Activated CD4-positive, alpha-beta T cell treated with anti-CD3 and anti-CD28 coated beads, Interleukin-2, amount 50 U/mL, for 1 hour (primary cell): ENCODE results near the gene IER3.
"Not testable (repeated sequence)": the region's sequence is repeated elsewhere in the genome, so short reads cannot be mapped to it uniquely, and the experiment has no call there.

Source experiments
- DNase-seq: peaks from one replicate; pipeline ENCODE4 v3.0.0-alpha.2; 2020

The IER3 gene

DNA sequence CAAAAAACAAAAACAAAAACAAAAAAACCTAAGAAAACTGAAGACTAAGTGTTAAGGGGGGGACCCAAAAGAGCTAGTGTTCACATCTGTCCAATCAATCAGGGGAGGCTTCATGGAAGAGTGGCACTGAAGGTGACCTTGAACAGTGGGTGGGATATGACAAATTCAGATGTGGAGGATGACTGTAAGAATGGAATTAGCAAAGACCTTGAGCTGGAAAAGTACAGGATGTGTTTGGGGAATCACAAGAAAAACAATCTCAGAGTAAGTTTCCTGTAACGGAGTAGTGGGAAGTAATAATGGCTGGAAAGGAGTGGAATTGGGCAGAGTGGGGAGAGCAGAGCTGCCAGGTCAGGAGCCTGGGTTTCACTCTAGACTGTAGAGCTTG, 2.9 kb upstream of the IER3 start:
- DNase-seq = no peak

GRCh38 chr6:30743099-30744053, 971 bp downstream of the IER3 start:
- DNase-seq = no peak

DNA sequence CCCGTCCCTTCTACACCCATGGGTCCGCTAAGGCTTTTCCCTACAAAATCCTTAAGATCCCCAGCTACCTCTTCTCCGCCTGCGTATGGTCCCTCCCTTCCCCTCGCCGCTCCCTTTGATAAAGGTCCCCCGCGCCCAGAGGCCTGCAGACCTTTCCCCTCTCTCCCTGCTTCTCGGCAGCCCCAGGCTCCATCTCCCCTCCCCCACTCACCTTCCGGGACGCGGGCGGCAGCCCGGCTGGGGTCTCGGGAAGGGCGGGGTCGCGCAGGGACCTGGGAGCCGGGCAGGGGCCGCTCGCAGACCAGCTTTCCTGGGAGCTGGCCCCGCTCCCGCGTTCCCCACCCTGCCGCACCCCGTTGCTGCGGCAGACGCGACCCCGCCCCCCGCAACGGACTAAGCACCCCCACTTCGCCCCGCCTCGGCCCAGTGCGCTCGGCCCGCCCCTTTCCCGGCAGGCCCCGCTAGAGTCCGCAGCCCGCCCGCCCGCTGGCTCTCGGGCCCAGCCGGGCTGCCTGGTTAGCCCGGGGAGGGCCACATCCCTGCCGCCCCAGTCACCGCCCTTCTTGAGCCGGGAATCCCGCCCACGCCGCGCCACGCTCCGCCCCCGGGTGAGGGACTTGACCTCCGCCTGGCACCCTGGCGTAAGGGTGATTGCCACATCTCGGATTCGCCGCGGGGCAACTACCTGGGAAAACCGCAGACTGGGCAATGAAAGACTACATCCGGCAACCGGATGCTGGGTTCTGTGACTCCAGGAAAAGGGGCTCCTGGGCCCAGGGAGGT, 1.8 kb downstream of the IER3 start, which contains the start of gene FLOT1:
FLOT1 (minus strand) TSS at position 372 of the 783 bp plus-strand sequence. CDS start 498 bp downstream, outside the sequence.
- peak; percentile 76 for DNase-seq

DNA sequence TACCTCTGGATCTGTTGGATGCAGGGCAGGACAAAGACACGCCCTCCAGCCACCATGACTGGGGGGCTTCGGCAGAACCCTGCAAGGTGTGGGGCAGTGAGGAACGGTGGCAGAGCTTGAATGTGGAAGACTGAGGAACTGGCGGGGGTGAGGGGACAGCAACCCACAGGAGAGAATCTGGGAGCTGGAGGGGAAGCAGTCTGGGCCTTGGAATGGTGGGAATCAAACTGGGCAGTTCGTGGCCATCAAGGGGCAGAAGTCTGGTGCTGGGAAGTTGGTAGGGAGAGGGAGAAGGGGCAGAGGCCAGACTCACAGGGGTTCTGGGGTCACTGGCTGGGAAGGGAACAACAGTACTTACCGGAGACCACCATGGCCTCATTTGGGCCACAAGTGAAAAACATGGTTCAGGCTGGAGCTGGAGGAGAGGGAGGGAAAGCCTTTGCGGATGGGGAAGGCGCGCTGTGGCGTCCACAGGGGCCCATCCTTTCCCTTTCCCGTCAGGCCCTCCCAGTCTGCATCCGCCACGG, 2.5 kb downstream of the IER3 start:
- DNase-seq = no peak

DNA sequence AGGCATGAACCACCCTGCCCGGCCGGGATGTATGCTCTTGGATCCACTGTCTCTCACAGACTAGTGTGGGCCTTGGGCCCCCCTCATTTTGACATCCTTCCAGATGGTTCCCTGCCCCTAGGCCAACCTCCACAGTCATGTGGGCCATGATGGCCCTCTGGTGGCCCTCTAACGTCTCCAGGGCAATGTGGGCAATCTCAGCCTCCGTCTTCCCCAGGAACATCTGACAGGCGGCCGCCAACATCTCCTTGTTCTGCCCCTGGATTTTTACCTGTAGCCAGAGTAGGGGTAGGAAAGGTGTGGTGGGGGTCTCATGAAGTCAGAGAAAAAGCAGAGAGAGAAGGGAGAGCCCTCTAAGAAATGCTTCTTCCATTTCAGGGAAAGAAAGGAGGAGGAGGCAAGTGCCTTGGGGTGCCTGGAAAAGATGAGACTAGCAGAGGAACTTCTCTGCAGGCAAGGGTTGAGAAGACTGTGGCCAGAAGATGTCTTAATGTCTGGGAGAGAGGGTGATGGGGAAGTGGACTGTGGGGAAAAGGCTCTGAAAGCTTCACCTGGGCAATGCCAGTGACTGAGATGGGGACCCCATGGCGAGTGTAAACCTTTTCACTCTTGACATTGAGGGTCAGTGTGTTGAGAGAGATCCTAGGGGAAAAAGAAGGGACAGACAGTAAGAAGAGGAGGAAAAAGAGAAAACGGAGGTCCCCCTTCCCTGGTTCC, 3.1 kb downstream of the IER3 start:
- DNase-seq = no peak

DNA sequence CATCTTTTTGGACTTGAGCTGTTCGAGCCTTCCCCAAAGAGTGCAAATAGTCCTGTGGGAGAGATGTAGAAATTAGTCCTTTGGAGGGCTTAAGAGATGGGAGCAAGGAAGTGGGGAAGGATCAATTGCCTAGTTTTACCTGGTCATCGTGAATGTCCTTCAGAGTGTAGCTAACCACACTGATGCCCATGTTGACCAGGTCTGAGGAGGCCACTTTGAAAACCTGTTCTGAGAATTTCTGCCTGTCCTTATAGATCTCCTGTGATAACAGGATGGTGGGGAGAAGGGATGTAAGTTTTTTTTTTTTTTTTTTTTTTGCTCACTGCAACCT, 3.8 kb downstream of the IER3 start:
- DNase-seq = no peak

DNA sequence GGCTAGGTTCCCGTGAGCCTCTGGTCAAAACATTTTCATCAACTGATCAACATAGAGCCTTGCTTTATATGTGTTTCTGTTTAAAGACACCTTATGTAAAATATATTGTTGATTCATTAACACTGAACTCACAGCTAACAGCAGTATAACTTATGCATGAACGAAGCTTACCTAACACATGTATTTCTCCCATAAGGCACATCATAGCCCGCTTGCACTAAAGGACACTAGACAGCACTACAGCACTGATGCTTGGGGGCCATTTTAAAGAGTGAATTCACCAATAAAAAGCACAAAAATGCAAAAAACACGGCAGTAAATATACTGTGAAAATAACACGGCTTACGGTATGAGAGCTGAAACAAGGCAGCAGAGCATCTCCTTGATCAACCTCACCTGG, 5.8 kb downstream of the IER3 start:
- no peak for DNase-seq

GRCh38 chr6:30735668-30736314, 8.6 kb downstream of the IER3 start:
- DNase-seq = no peak

DNA sequence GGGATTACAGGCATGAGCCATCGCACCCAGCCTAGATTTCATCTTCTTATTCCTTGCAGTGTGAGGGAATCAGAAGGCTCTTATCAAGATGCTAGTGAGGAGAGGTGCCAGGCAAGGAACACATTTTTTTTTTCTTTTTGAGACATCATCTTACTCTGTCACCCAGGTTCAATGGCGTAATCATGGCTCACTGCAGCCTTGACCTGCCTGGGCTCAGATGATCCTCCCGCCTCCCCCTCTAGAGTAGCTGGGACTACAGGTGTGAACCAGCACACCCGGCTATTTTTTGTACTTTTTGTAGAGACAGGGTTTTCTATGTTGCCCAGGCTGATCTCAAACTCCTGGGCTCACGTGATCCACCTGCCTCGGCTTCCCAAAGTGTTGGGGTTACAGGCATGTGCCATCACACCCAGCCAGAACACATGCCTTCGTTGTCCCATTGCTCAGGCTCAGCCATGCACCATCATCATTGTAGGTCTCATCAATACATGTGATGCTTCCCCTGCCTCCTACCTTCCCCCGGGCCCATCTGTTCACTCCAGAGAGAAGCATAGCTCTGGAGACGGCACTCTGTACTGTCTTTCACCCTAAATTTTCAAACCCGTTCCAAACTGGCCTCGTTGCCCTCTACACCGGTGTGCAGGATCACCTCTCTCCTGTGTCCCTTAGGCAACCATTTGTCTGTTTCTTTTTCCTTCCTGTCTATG, 12.0 kb downstream of the IER3 start:
- DNase-seq = no peak

- peak; percentile 82 for DNase-seq
These were observed 13.5 kb downstream of the IER3 start for GRCh38 chr6:30730601-30731435.

- DNase-seq = no peak
These were observed 16.3 kb downstream of the IER3 start for GRCh38 chr6:30727920-30728553.

- DNase-seq = no peak
These were observed 17.6 kb downstream of the IER3 start for GRCh38 chr6:30726506-30727413.

GRCh38 chr6:30725713-30726505, 18.4 kb downstream of the IER3 start:
- no peak for DNase-seq

DNA sequence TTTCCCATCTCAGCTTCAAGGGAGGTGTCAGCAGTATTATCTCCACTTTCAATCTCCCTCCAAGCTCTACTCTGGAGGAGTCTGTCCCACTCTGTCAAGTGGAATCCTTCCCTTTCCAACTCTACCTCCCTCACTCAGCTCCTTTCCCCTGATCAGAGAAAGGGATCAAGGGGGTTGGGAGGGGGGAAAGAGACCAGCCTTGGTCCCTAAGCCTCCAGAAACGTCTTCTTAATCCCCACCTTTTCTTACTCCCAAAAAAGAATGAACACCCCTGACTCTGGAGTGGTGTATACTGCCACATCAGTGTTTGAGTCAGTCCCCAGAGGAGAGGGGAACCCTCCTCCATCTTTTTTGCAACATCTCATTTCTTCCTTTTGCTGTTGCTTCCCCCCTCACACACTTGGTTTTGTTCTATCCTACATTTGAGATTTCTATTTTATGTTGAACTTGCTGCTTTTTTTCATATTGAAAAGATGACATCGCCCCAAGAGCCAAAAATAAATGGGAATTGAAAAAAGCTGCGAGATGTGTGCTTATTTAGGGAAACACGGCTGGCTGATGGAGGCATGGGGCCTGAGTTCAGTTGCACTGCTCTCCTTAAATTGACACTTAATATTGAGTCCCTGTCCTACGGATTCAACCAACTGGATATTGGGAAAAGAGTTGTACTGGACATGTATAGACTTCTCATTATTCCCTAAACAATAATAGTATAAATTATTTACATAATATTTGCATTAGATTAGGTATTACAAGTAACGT, 19.3 kb downstream of the IER3 start:
- no peak for DNase-seq

- DNase-seq = not testable (repeated sequence)
These were observed 20.3 kb downstream of the IER3 start for GRCh38 chr6:30723843-30724741.

DNA sequence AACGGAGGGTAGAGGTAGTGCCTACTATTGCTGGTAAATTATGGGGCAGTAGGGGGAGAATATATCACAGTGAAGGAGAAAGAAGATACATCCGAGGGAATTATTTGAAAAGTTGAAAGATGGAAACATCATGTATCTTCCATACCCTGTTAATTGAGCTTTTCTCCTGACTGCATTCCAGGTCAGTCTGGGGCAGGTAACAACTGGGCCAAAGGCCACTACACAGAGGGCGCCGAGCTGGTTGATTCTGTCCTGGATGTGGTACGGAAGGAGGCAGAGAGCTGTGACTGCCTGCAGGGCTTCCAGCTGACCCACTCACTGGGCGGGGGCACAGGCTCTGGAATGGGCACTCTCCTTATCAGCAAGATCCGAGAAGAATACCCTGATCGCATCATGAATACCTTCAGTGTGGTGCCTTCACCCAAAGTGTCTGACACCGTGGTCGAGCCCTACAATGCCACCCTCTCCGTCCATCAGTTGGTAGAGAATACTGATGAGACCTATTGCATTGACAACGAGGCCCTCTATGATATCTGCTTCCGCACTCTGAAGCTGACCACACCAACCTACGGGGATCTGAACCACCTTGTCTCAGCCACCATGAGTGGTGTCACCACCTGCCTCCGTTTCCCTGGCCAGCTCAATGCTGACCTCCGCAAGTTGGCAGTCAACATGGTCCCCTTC, 21.0 kb downstream of the IER3 start:
- DNase-seq = not testable (repeated sequence)
